Stimulated activated CD8-positive, alpha-beta memory T cell treated with anti-CD3 and anti-CD28 coated beads, Interleukin-4, amount 100 ng/mL, for 24 hours (primary cell): ENCODE measurements around the gene KLHL33.

Source experiments
- DNase-seq: peaks from one replicate; pipeline ENCODE4 v3.0.0-alpha.2; 2020; ENCODE audit warnings: low read depth

Gene KLHL33

GRCh38 chr14:20412876-20413743 is 22.9 kb downstream of the KLHL33 start, which contains the start of gene TEP1:
TSS of gene TEP1 (minus strand) at chr14:20413501. CDS start at chr14:20408439, 5,062 bp downstream.
- peak; percentile 65 for DNase-seq

GRCh38 chr14:20412411-20412810 is 23.6 kb downstream of the KLHL33 start:
- DNase-seq, result no peak

GRCh38 chr14:20409226-20409625 is 26.7 kb downstream of the KLHL33 start:
- no peak for DNase-seq

- no peak for DNase-seq
Measured at GRCh38 chr14:20403521-20403920, 32.4 kb downstream of the KLHL33 start.

GRCh38 chr14:20400965-20401593 is 34.9 kb downstream of the KLHL33 start:
- DNase-seq, result no peak

GRCh38 chr14:20400589-20400964 is 35.4 kb downstream of the KLHL33 start:
- no peak for DNase-seq

- DNase-seq, result no peak
Measured at GRCh38 chr14:20397511-20397910, 38.5 kb downstream of the KLHL33 start.

GRCh38 chr14:20391505-20391904 is 44.5 kb downstream of the KLHL33 start:
- DNase-seq, result no peak

GRCh38 chr14:20388159-20388558 is 47.8 kb downstream of the KLHL33 start:
- no peak for DNase-seq

GRCh38 chr14:20387576-20387975 is 48.4 kb downstream of the KLHL33 start:
- DNase-seq, result no peak

- DNase-seq, result no peak
Measured at GRCh38 chr14:20386276-20386855, 49.6 kb downstream of the KLHL33 start.

GRCh38 chr14:20384886-20385285 is 51.1 kb downstream of the KLHL33 start:
- no peak for DNase-seq

- DNase-seq, result no peak
Measured at GRCh38 chr14:20384321-20384720, 51.6 kb downstream of the KLHL33 start.

- DNase-seq, result no peak
Measured at GRCh38 chr14:20383636-20384035, 52.3 kb downstream of the KLHL33 start.

GRCh38 chr14:20383032-20383431 is 52.9 kb downstream of the KLHL33 start:
- DNase-seq, result no peak

GRCh38 chr14:20382526-20382925 is 53.4 kb downstream of the KLHL33 start:
- no peak for DNase-seq

GRCh38 chr14:20381341-20381740 is 54.6 kb downstream of the KLHL33 start:
- no peak for DNase-seq

GRCh38 chr14:20380681-20381080 is 55.3 kb downstream of the KLHL33 start:
- DNase-seq, result no peak

- DNase-seq, result no peak
Measured at GRCh38 chr14:20379743-20380142, 56.2 kb downstream of the KLHL33 start.

GRCh38 chr14:20377171-20377570 is 58.8 kb downstream of the KLHL33 start:
- no peak for DNase-seq

- DNase-seq, result no peak
Measured at GRCh38 chr14:20376071-20376588, 59.8 kb downstream of the KLHL33 start.
